ENCODE data around the gene SLC44A4.

Gene SLC44A4

DNA sequence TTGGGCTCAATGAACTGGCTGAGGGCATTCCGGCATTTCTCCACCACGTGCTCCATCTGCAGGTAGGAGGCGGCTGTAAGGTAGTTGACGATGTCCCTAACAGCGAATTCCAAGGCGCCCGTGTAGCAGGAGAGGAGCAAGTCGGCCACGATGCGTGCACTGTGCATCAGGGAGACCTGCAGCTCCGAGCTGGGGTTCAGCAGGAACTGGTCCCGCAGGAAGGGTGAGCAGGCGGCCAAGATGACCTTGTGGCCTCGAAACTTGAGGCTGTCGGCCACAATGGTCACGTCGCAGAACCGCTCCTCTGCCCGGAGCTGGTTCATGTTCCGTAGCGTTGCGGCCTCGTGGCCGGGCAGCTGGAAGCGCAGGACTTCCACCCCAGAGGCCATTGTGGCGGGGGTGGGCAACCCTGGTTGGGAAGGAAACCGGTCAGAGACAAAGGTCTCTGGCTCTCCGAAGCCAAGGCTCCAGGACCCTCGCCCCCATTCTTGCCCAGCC, 22.2 kb upstream of the SLC44A4 start:
- TF ChIP-seq, protein P1, sequence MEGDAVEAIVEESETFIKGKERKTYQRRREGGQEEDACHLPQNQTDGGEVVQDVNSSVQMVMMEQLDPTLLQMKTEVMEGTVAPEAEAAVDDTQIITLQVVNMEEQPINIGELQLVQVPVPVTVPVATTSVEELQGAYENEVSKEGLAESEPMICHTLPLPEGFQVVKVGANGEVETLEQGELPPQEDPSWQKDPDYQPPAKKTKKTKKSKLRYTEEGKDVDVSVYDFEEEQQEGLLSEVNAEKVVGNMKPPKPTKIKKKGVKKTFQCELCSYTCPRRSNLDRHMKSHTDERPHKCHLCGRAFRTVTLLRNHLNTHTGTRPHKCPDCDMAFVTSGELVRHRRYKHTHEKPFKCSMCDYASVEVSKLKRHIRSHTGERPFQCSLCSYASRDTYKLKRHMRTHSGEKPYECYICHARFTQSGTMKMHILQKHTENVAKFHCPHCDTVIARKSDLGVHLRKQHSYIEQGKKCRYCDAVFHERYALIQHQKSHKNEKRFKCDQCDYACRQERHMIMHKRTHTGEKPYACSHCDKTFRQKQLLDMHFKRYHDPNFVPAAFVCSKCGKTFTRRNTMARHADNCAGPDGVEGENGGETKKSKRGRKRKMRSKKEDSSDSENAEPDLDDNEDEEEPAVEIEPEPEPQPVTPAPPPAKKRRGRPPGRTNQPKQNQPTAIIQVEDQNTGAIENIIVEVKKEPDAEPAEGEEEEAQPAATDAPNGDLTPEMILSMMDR (IDR thresholded peaks at IDR 0.05; ENCODE audit: low read length, missing control alignments), result no peak
- DNase-seq (ENCODE audit: low read depth), result no peak
- peak overlapping the region; percentile 61 for H3K4me3 ChIP-seq (replicated peaks; ENCODE audit: low read depth, low read length)

DNA sequence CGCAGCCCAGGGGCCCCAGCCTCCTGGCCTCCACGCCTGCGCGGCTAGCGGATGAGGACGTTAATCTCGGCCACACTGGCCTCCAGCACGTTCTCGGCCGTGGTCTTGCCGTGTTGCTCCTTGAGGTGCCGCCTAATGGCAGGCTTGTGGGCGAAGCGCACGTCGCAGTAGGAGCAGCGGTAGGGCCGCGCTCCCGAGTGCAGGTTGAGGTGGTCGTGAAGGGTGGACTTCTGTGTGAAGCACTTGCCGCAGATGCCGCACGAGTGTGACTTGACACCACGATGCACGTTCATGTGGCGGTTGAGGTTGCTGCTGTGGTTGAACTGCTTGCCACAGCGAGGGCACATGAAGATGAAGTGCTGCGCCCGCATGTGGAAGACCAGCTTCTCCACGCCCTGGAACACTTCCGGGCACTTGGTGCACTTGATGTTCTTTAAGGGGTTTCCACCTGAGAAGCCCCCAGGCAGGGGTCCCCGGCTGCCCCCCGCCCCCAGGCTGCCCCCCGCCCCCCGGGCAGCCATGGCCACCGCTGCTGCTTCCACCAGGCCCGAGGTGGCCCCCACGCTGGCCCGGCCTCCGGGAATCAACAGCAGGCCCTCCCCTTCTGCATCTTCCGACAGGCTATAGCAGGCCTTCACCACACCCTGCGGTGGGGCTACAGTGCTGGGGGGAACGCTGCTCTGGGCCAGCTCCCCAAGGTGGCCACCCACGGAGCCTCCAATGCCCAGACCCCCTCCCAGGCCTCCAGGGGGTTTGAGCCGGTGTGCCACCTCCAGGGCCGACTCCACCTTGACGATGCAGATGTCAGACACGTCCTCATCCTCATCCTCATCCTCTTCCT, 21.3 kb upstream of the SLC44A4 start:
- DNase-seq (ENCODE audit: low read depth), result no peak
- H3K4me3 ChIP-seq (replicated peaks; ENCODE audit: low read depth, low read length), result no peak overlapping the region
- TF ChIP-seq, protein P1 (IDR thresholded peaks at IDR 0.05; ENCODE audit: low read length, missing control alignments), result no peak

DNA sequence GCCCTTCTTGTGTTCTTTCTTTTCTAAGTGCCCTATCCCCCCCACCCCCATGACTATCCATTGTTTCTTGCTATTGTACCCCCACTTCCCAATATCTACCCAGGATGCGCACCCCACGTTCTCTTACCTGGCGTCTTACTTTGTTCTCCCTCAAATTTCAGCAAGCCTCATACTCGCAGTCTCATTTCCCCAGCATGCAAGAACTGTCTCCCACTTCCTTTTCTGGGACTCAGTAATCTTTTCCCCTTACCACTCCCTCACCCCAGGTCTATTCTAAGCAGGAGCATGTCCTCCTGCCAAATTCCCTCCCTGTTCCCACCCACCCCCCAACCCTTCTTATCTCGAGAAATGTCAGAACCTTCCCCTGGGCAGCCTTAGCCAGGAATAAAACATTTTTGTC, 20.4 kb upstream of the SLC44A4 start:
- TF ChIP-seq, protein P1 (IDR thresholded peaks at IDR 0.05; ENCODE audit: low read length, missing control alignments), result no peak
- no peak overlapping the region for H3K4me3 ChIP-seq (replicated peaks; ENCODE audit: low read depth, low read length)
- DNase-seq (ENCODE audit: low read depth), result no peak

DNA sequence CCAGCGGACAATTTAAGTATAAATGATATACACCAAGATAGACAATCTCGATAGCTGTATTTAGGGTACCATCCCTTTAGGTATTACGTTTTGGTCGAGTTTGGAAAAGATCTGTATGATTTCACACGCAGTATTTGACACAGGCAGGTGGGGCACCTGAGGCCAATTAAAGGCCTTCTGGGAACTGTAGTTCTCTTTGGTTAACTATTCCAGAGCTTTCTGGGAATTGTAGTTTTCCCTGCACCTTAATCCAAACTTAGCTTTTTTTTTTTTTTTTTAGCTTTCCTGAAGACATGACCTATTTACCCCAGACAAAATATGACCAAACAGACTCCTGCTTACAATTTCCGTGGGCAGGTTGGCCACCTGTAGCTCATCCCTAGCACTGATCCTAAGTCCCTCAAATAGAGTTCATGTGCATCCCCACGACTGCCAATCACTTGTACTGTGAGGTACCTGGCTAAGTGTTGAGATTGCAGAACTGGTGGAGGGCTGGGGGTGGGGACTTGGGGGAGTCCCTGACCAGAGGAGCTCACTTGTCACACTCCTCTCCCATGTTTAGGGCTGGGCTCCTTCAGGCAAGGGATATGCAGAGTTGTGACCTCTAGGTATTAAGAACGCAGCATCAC, 19.7 kb upstream of the SLC44A4 start:
- peak overlapping the region; percentile 98 for H3K4me3 ChIP-seq (replicated peaks; ENCODE audit: low read depth, low read length)
- TF ChIP-seq, protein P1 (IDR thresholded peaks at IDR 0.05; ENCODE audit: low read length, missing control alignments), result no peak
- peak; percentile 50 for DNase-seq (ENCODE audit: low read depth)

DNA sequence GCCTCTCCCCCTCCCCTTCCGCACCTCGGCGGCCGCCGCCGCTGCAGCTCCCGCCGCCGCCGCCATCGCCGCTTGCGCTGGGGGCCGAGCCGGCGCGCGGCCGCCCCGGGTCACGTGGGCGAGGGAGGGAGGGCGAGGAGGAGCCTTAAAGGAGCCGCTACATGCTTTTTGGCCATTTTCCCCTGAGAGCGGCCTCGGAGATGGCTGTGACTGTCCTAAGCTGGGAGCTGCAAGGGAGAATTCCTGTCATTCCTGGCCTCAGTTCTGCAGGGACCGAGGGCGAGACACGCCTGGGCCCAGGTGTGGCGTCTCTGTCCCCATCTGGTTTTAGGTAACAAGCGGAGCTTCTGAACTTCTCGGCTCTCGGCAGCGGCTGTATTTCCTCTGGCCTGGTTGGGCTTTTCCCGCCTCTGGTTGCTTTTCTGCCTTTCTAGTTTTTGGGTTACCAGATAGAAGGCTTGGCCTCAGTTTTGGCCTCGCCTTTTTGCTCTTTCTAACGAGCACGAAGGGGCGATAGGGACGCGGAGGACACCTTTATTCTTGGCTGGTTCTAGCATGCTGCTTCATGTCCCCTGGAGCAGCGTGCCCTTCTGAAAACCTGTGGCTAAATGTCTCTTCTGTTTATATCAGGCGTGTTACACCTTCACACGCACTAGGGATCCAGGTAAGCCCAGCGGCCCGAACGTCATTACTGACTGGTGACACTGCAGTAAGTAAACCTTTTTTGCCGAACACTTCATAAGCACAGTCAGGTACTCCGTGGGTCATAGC, 19.0 kb upstream of the SLC44A4 start, which contains the start of gene EHMT2:
TSS of gene EHMT2 (minus strand) at position 87 of the 771 bp plus-strand sequence. CDS start at position 66, 21 bp downstream.
- peak; percentile 76 for DNase-seq (ENCODE audit: low read depth)
- peak within 1 kb of the TSS; percentile 98 for H3K4me3 ChIP-seq (replicated peaks; ENCODE audit: low read depth, low read length)
- TF ChIP-seq, protein P1 (IDR thresholded peaks at IDR 0.05; ENCODE audit: low read length, missing control alignments), result no peak

DNA sequence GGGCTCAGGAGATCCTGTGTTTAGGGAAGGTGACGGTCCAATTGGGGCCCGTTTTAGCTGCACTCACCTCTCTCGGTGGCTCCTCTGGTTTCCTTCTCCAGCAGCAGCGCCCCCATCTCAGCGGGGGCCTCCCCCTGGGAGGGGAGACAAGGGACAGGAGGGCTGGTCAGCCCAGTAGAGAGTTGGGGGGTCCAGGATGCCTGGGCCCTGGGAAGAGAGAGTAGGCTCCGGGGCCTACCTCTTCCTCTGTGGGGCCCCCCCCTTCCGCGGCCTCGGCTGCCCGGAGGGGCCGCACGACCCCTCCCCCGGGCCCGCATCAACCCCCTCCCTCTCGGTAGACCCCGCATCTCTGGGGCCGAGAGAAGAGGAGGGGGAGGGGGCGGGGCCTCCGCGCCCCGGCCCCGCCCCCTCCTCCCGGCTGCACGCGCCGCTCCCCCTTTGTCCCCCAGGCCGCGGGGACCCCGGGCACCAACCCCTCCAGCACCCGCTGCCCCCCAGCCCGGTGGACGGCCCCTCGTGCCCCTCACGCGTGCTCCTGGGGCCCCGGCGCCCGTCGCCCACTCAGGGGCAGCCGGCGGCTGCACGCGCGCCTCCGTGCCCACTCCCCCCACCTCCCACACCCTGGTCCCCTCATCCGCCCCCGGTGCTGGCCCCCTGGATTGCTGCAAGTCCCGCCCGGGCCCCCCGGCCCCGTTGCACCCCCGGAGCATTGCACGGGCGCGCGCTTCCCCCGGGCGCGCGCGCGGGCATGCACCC, 18.2 kb upstream of the SLC44A4 start:
- TF ChIP-seq, protein P1 (IDR thresholded peaks at IDR 0.05; ENCODE audit: low read length, missing control alignments), result no peak
- peak overlapping the region; percentile 98 for H3K4me3 ChIP-seq (replicated peaks; ENCODE audit: low read depth, low read length)
- DNase-seq (ENCODE audit: low read depth), result no peak
